Mucosa of rectum (tissue), 2 donors: ENCODE results near the gene CXCL5.
"Not testable (repeated sequence)": the region's sequence is repeated elsewhere in the genome, so short reads cannot be mapped to it uniquely, and the experiment has no call there.

ENCODE experiments used
- H3K27ac ChIP-seq, 2 donors: one replicate each; pipeline ENCODE4 v1.7.0; 2013; ENCODE audit warnings: inconsistent platforms in 2 of 2, low read depth in 2 of 2, low read length in 2 of 2
- H3K27me3 ChIP-seq, 2 donors: one replicate each; pipeline ENCODE4 v1.7.0; 2013; ENCODE audit warnings: low read length in 2 of 2; ENCODE audit not compliant: control insufficient read depth in 2 of 2, insufficient read depth in 2 of 2
- H3K36me3 ChIP-seq, 2 donors: one replicate each; pipeline ENCODE4 v1.7.0; 2013; ENCODE audit warnings: low read length in 2 of 2; ENCODE audit not compliant: control insufficient read depth in 2 of 2, insufficient read depth in 2 of 2
- H3K4me1 ChIP-seq, 2 donors: one replicate each; pipeline ENCODE4 v1.7.0; 2013; ENCODE audit warnings: low read length in 2 of 2, mild to moderate bottlenecking in 1 of 2; ENCODE audit not compliant: control insufficient read depth in 2 of 2, insufficient read depth in 2 of 2
- H3K4me3 ChIP-seq, 2 donors: one replicate each; pipeline ENCODE4 v1.7.0; 2013; ENCODE audit warnings: low read length in 2 of 2
- H3K9ac ChIP-seq, 2 donors: one replicate each; pipeline ENCODE4 v1.7.0; 2013; ENCODE audit warnings: low read length in 2 of 2, low read depth in 1 of 2, mild to moderate bottlenecking in 1 of 2
- H3K9me3 ChIP-seq, 2 donors: one replicate each; pipeline ENCODE4 v1.7.0; 2013; ENCODE audit warnings: low read length in 2 of 2; ENCODE audit not compliant: control insufficient read depth in 2 of 2
- donor health status: healthy.
- donor health status: Normal muscosa, but diverticular disease.

Gene CXCL5

DNA sequence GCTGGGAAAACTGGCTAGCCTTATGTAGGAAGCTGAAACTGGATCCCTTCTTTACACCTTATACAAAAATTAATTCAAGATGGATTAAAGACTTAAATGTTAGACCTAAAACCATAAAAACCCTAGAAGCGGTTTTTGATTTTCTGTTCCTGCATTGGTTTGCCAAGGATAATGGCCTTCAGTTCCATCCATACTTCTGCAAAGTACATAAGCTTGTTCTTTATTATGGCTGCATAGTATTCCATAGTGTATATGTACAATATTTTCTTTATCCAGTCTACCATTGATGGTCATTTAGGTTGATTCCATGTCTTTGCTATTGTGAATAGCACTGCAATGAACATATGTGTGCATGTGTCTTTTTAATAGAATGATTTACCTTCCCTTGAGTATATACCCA is 39.4 kb downstream of the CXCL5 start:
- not testable (repeated sequence) for H3K4me1 ChIP-seq, H3K9ac ChIP-seq, H3K27ac ChIP-seq, H3K36me3 ChIP-seq, H3K4me3 ChIP-seq, H3K9me3 ChIP-seq, H3K27me3 ChIP-seq

DNA sequence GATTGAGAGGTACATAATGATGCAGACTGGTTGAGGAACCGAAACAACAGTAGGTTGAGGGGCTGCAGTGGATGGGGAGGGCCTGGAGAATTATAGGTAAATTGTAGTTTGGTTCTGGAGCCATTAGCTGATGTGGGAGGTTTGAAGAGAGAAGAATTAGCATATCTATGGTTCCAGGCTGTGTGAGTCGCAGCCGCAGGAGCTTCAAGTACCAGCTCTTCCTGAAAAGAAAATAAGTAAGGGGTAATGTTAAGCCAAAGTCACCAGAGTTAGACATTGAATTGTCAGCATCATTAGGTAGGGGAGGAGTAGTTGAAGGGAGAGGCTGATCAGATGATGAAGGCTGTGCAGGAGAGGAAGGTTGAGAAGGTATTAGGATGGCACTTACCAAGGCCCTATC is 46.1 kb downstream of the CXCL5 start:
- Histone ChIP-seq H3K27me3 (no peaks in the 10 kb centered on the region), H3K36me3 (no peaks in the 10 kb centered on the region), H3K9me3 (no peaks in the 10 kb centered on the region), H3K4me3 (no peak overlapping the region), H3K27ac (no peak overlapping the region), H3K9ac (no peak overlapping the region), H3K4me1 (no peaks in the 10 kb centered on the region)

GRCh38 chr4:73950376-73950920 is 48.0 kb downstream of the CXCL5 start:
- H3K4me3 ChIP-seq, H3K27ac ChIP-seq, H3K4me1 ChIP-seq, H3K9ac ChIP-seq, H3K9me3 ChIP-seq, H3K36me3 ChIP-seq, H3K27me3 ChIP-seq: not testable (repeated sequence)

- H3K36me3 ChIP-seq = no peaks in the 10 kb centered on the region
- no peaks in the 10 kb centered on the region for H3K4me1 ChIP-seq
- no peak overlapping the region for H3K9ac ChIP-seq
- no peaks in the 10 kb centered on the region for H3K27me3 ChIP-seq
- no peak overlapping the region for H3K27ac ChIP-seq
- H3K4me3 ChIP-seq = no peak overlapping the region
- no peaks in the 10 kb centered on the region for H3K9me3 ChIP-seq
These were observed 49.3 kb downstream of the CXCL5 start for GRCh38 chr4:73948990-73949706.

DNA sequence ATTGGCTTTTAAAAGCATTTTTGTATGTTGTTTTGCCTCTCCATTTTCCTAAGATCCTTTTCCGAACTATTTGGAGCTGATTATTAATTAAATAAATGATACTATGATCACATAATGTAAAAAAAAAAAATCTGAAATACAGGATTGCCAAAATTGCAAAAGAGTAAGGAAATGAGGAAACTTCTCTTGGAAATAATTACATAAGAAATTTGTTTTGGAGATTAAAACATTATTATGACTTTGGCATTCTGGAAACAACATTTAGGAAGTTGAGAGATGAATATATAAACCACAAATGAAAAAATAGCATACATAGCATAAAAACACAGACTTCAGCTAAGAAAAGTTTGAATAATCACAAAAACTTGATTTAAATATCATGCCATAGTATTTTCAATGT is 50.2 kb downstream of the CXCL5 start:
- no peaks in the 10 kb centered on the region for H3K9me3 ChIP-seq
- H3K27me3 ChIP-seq = no peaks in the 10 kb centered on the region
- no peaks in the 10 kb centered on the region for H3K4me1 ChIP-seq
- H3K27ac ChIP-seq = no peak overlapping the region
- no peak overlapping the region for H3K9ac ChIP-seq
- no peaks in the 10 kb centered on the region for H3K36me3 ChIP-seq
- H3K4me3 ChIP-seq = no peak overlapping the region

DNA sequence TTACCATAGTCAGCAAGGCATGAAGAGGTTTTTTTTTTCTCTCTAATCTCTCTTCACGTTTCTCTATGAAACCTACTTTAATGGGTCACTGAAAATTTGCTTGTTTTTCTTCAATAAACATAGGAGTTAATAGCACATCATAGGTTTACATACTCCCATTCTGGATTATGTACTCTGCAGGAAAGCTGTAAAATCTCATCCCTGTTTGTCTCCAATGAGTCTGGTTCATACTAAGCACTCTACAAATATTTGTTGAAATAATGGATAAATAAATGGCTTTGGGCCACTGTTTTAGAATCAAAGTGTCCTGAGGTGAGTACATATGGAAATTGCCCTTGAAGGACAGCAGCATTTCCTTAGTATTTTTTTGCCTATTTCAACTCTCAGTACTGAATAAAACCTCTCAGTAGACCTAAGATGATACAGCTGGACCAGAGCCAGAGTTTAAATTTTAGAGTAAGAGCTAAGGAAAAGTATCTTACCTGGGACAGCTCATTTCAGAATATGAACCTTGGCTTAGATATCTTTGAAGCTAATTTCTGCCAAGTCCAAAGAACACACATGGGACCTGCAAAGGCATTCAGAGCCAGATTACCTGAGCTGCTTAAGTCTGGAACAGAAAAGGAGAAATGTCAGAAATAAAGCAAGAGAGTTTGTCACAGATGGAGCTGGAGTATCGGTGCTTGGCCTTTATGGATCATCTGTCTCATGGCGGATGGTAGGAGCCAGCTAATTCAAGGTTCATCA is 51.1 kb downstream of the CXCL5 start:
- Histone ChIP-seq H3K4me1 (no peaks in the 10 kb centered on the region), H3K36me3 (no peaks in the 10 kb centered on the region), H3K4me3 (no peak overlapping the region), H3K27ac (no peak overlapping the region), H3K9me3 (no peaks in the 10 kb centered on the region), H3K9ac (no peak overlapping the region), H3K27me3 (no peaks in the 10 kb centered on the region)

GRCh38 chr4:73945674-73946449 is 52.6 kb downstream of the CXCL5 start:
- Histone ChIP-seq H3K27me3 (no peaks in the 10 kb centered on the region), H3K4me3 (no peak overlapping the region), H3K9me3 (no peaks in the 10 kb centered on the region), H3K36me3 (no peaks in the 10 kb centered on the region), H3K4me1 (no peaks in the 10 kb centered on the region), H3K9ac (no peak overlapping the region), H3K27ac (no peak overlapping the region)
